MM.1S (cell line): Measurements from ENCODE around the gene TEX9.

ENCODE experiments used
- EZH2 ChIP-seq: fragments of 300-600 bp; sonication (generic); optimal IDR thresholded peaks from 2 replicates; pipeline ENCODE3; 2017; ENCODE audit warnings: low read depth, mild to moderate bottlenecking, antibody characterized with exemption, low read length, mixed read lengths
- EZH2phosphoT487 ChIP-seq: fragments of 300-600 bp; sonication (generic); IDR thresholded peaks from 2 replicates; pipeline ENCODE4 v1.6.1; 2018; ENCODE audit warnings: antibody characterized with exemption, low read length
- TF ChIP-seq, protein P1 (sequence below): fragments of 300-600 bp; sonication (generic); IDR thresholded peaks from 2 replicates; pipeline ENCODE4 v1.5.1; 2016; ENCODE audit warnings: antibody characterized with exemption, low read length, mixed read lengths

DNA sequence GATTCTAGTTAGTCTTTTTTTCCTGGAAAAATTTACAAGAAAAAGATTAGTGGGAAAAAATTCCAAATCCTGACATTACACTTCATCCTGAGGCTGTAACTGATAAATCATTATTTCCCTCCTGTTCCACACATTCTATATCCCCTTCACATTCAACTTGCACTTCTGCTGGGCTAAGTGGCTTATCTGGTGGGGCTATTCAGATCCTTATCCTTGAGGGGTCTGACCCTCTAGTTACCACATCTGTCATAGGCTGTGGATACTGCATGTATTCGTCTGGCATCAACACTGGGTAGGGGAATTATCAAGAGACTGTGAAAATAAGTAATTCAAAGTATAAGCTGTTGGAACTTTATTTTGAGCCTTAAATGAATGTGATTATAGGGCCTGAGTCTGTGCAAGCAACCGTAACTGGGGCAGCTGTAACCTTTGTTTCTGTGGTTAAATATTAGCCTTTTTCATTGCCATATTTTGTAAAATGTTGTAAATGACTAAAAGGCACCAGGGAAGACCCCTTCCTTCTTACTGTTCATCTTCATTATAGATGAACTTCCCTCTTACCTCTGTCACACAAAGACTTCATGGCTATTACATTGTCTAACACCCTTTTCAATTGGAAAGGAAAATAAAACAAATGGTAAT, 28.0 kb upstream of the TEX9 start:
- TF ChIP-seq, protein P1, sequence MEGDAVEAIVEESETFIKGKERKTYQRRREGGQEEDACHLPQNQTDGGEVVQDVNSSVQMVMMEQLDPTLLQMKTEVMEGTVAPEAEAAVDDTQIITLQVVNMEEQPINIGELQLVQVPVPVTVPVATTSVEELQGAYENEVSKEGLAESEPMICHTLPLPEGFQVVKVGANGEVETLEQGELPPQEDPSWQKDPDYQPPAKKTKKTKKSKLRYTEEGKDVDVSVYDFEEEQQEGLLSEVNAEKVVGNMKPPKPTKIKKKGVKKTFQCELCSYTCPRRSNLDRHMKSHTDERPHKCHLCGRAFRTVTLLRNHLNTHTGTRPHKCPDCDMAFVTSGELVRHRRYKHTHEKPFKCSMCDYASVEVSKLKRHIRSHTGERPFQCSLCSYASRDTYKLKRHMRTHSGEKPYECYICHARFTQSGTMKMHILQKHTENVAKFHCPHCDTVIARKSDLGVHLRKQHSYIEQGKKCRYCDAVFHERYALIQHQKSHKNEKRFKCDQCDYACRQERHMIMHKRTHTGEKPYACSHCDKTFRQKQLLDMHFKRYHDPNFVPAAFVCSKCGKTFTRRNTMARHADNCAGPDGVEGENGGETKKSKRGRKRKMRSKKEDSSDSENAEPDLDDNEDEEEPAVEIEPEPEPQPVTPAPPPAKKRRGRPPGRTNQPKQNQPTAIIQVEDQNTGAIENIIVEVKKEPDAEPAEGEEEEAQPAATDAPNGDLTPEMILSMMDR: no peak
- no peak for TF ChIP-seq EZH2
- TF ChIP-seq EZH2phosphoT487: no peak
